Hepatocyte (in vitro differentiated cells): Measurements from ENCODE around the gene IRF1.

Experiments used
- CTCF ChIP-seq: fragments of 200-600 bp; sonication (generic); IDR thresholded peaks from 2 replicates; pipeline ENCODE4 v1.5.1; 2016; ENCODE audit warnings: antibody characterized with exemption, mild to moderate bottlenecking; ENCODE audit not compliant: poor library complexity
- EZH2 ChIP-seq: fragments of 200-600 bp; sonication (generic); IDR thresholded peaks from 2 replicates; pipeline ENCODE4 v1.6.1; 2016; ENCODE audit warnings: antibody characterized with exemption, mild to moderate bottlenecking, borderline replicate concordance
- EZH2phosphoT487 ChIP-seq: fragments of 200-600 bp; sonication (generic); IDR thresholded peaks from one replicate; pipeline ENCODE4 v1.6.1; 2018; ENCODE audit warnings: antibody characterized with exemption, mild to moderate bottlenecking, low read depth, moderate library complexity; ENCODE audit not compliant: unreplicated experiment, severe bottlenecking

GRCh38 chr5:132487841-132488555 is 2.6 kb downstream of the IRF1 start:
- TF ChIP-seq EZH2 = no peak
- TF ChIP-seq CTCF = no peak
- no peak for TF ChIP-seq EZH2phosphoT487
